Uterus (tissue), 4 donors: Measurements from ENCODE around the gene TMEM220. TPM values are rescaled to one million over a fixed set of nuclear protein-coding genes. Genes with fewer than 3 reads are reported as not detected.

Experiments
- DNase-seq, 2 donors: peaks; one replicate each; pipeline ENCODE4 v3.0.0-alpha.2; 2019 to 2020
- H3K27ac ChIP-seq, 2 donors: fragments of 200-600 bp; sonication (generic); 1 replicate in 1 of 2; 2 replicates in 1 of 2; pipeline ENCODE4 v1.5.1; 2016 to 2018
- H3K27me3 ChIP-seq, 2 donors: fragments of 200-600 bp; sonication (generic); one replicate each; pipeline ENCODE4 v1.5.1; 2018 to 2019; ENCODE audit warnings: control low read depth in 1 of 2
- H3K36me3 ChIP-seq, 2 donors: fragments of 200-600 bp; sonication (generic); one replicate each; pipeline ENCODE4 v1.5.1; 2019; ENCODE audit warnings: control low read depth in 1 of 2
- H3K4me1 ChIP-seq, 2 donors: fragments of 200-600 bp; sonication (generic); one replicate each; pipeline ENCODE4 v1.5.1; 2018 to 2019; ENCODE audit warnings: control low read depth in 1 of 2
- H3K4me3 ChIP-seq, 2 donors: fragments of 200-600 bp; sonication (generic); 1 replicate in 1 of 2; 2 replicates in 1 of 2; pipeline ENCODE4 v1.5.1; 2018 to 2019; ENCODE audit warnings: mild to moderate bottlenecking in 1 of 2
- H3K9me3 ChIP-seq, 2 donors: fragments of 200-600 bp; sonication (generic); one replicate each; pipeline ENCODE4 v1.5.1; 2019; ENCODE audit warnings: control low read depth in 1 of 2
- CTCF ChIP-seq, 4 experiments: fragments of 200-600 bp in 2 of 4; fragments of 450-650 bp in 2 of 4; sonication (generic) in 2 of 4; IDR thresholded peaks; one replicate each; pipeline ENCODE4 v1.5.1; 2016 to 2019; ENCODE audit warnings: antibody characterized with exemption in 4 of 4, mild to moderate bottlenecking in 2 of 4, moderate library complexity in 1 of 4
- POLR2A ChIP-seq, 2 donors: fragments of 450-650 bp; IDR thresholded peaks; one replicate each; pipeline ENCODE4 v1.6.1; 2016; ENCODE audit warnings: antibody characterized with exemption in 2 of 2, mild to moderate bottlenecking in 1 of 2, moderate library complexity in 1 of 2
- intact Hi-C: fragments of 100-400 bp; cut with DNase I; formaldehyde crosslinking; loops from one replicate; pipeline ENCODE4 v1.15.1; 2023; ENCODE audit warnings: low total_unique reads
- total RNA-seq, 4 donors: library from RNA; depleted of rRNA in 3 of 4; stranded (reverse); fragments of >200 nt in 3 of 4; gene quantifications; one replicate each; pipeline versions ENCODE4 v1.1.0 to v1.2.4, GENCODE V29; 2014 to 2023
- donor health status: DM: yes; HTN: yes; CAD: no.

TMEM220 gene
- total RNA-seq, 4 donors from 2014 or later = 0.59 to 20.1 (median 5.2) TPM

GRCh38 chr17:10741416-10742135 lies 11.8 kb upstream of the TMEM220 start:
- DNase-seq = peak in 1 of 2 donors; percentile 1

GRCh38 chr17:10739386-10739785 lies 9.6 kb upstream of the TMEM220 start:
- no peak for TF ChIP-seq CTCF (IDR thresholded peaks at IDR 0.05)
- TF ChIP-seq POLR2A (IDR thresholded peaks at IDR 0.05) = no peak
- DNase-seq = peak in 1 of 2 donors; percentile 9
- Histone ChIP-seq H3K9me3 (no peaks in the 10 kb centered on the region), H3K27me3 (no peaks in the 10 kb centered on the region), H3K4me1 (no peaks in the 10 kb centered on the region), H3K27ac (no peak overlapping the region), H3K4me3 (no peak overlapping the region), H3K36me3 (no peaks in the 10 kb centered on the region)
- intact Hi-C loops = no loop called here

More at GRCh38 chr17:10741416-10742135, 11.8 kb upstream of the TMEM220 start:
- Histone ChIP-seq H3K27ac (no peak overlapping the region), H3K9me3 (no peaks in the 10 kb centered on the region), H3K4me3 (no peak overlapping the region), H3K4me1 (no peaks in the 10 kb centered on the region), H3K27me3 (no peaks in the 10 kb centered on the region), H3K36me3 (no peaks in the 10 kb centered on the region)
- TF ChIP-seq CTCF (IDR thresholded peaks at IDR 0.05) (no peak), POLR2A (IDR thresholded peaks at IDR 0.05) (no peak)
- intact Hi-C loops = no loop called here

- DNase-seq = peak in 1 of 2 donors; percentile 6
- Histone ChIP-seq H3K36me3 (no peaks in the 10 kb centered on the region), H3K27ac (no peak overlapping the region), H3K4me1 (no peaks in the 10 kb centered on the region), H3K27me3 (no peaks in the 10 kb centered on the region), H3K4me3 (no peak overlapping the region), H3K9me3 (no peaks in the 10 kb centered on the region)
- no peak for TF ChIP-seq CTCF (IDR thresholded peaks at IDR 0.05)
- no peak for TF ChIP-seq POLR2A (IDR thresholded peaks at IDR 0.05)
- intact Hi-C loops = no loop called here
Measured at GRCh38 chr17:10738521-10739258, 8.9 kb upstream of the TMEM220 start.

GRCh38 chr17:10737736-10738135 lies 7.9 kb upstream of the TMEM220 start:
- intact Hi-C loops = no loop called here
- no peaks in the 10 kb centered on the region for H3K9me3 ChIP-seq
- H3K4me3 ChIP-seq = no peak overlapping the region
- no peak for TF ChIP-seq CTCF (IDR thresholded peaks at IDR 0.05)
- no peak for TF ChIP-seq POLR2A (IDR thresholded peaks at IDR 0.05)
- no peaks in the 10 kb centered on the region for H3K27me3 ChIP-seq
- no peaks in the 10 kb centered on the region for H3K36me3 ChIP-seq
- no peak overlapping the region for H3K27ac ChIP-seq
- H3K4me1 ChIP-seq = no peaks in the 10 kb centered on the region
- peak in 1 of 2 donors; percentile 2 for DNase-seq

GRCh38 chr17:10737168-10737622 lies 7.4 kb upstream of the TMEM220 start:
- Histone ChIP-seq H3K27me3 (no peaks in the 10 kb centered on the region), H3K9me3 (no peaks in the 10 kb centered on the region), H3K36me3 (no peaks in the 10 kb centered on the region), H3K4me1 (no peaks in the 10 kb centered on the region), H3K27ac (no peak overlapping the region), H3K4me3 (no peak overlapping the region)
- intact Hi-C loops = no loop called here
- DNase-seq = peak; percentile 52 to 57
- TF ChIP-seq POLR2A (IDR thresholded peaks at IDR 0.05) = no peak
- TF ChIP-seq CTCF (IDR thresholded peaks at IDR 0.05) = peak; percentile 63 to 82 (median 74)
